Measurements from ENCODE around the gene MICU1. TPM values are rescaled to one million over a fixed set of nuclear protein-coding genes. Genes with fewer than 3 reads are reported as not detected.

MICU1 gene
- total and polyA plus RNA-seq, 12 donors, result 34.2 to 54.1 (median 44.3) TPM

DNA sequence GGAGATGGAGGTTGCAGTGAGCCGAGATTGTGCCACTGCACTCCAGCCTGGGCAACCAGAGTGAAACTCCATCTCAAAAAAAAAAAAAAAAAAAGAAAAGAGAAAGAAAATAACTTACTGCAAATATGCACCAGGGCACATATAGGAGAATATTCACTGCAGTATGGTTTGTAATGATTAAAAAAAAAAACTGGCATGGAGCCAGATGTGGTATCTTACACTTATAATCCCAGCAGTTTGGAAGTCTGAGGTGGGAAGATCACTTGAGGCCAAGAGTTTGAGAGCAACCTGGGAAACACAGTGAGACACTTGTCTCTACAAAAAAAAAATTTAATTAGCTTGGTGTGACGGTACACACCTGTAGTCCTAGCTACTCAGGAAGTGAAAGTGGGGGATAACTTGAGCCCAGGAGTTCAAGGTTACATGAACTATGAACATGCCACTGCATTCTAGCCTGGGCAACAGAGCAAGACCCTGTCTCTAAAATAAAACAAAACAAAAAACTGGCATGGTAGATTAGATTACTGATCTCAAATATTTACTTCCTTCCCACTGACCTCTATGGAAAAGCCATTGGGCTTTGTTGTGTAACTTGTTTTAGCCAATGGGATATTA is 85.6 kb downstream of the MICU1 start:
- intact Hi-C loops (cut with DNase I), result no loop called here
- H3K4me3 ChIP-seq, result no peak overlapping the region

GRCh38 chr10:72539137-72539536 is 86.7 kb downstream of the MICU1 start:
- no peak overlapping the region for H3K4me3 ChIP-seq
- H3K27ac ChIP-seq, result peak overlapping the region in 1 of 10 donors; percentile 0
- peaks cover 0 to 20% (median 6%) of the 10 kb centered on the region in 11 donors for H3K9me3 ChIP-seq
- 97 to 98% methylated on average over 1 of the region's 1 CpG for WGBS, 2 donors
- no peak for TF ChIP-seq CTCF (IDR thresholded peaks at IDR 0.05)
- no peak for ATAC-seq
- H3K36me3 ChIP-seq, result peaks cover 0 to 30% (median 0%) of the 10 kb centered on the region in 9 donors
- no peak for DNase-seq
- no peaks in the 10 kb centered on the region for H3K27me3 ChIP-seq
- intact Hi-C loops (cut with DNase I), result no loop called here
- H3K4me1 ChIP-seq, result peaks cover 0 to 21% (median 0%) of the 10 kb centered on the region in 9 donors

More for the DNA sequence above, 85.6 kb downstream of the MICU1 start:
- Histone ChIP-seq H3K36me3 (peaks cover 0 to 38% (median 0%) of the 10 kb centered on the region in 9 donors), H3K27ac (no peak overlapping the region), H3K4me1 (peaks cover 0 to 21% (median 0%) of the 10 kb centered on the region in 9 donors), H3K27me3 (no peaks in the 10 kb centered on the region), H3K9me3 (peaks cover 0 to 20% (median 6%) of the 10 kb centered on the region in 11 donors)
- no peak for ATAC-seq
- 88 to 97% methylated on average over 2 of the region's 2 CpGs for WGBS, 2 donors
- no peak for TF ChIP-seq CTCF (IDR thresholded peaks at IDR 0.05)
- DNase-seq, result no peak

GRCh38 chr10:72525689-72526088 is 100.2 kb downstream of the MICU1 start:
- TF ChIP-seq CTCF (IDR thresholded peaks at IDR 0.05), result no peak
- Histone ChIP-seq H3K27ac (no peak overlapping the region), H3K4me1 (peaks cover 0 to 11% (median 0%) of the 10 kb centered on the region in 9 donors), H3K27me3 (no peaks in the 10 kb centered on the region), H3K4me3 (no peak overlapping the region), H3K36me3 (peaks cover 0 to 5% (median 0%) of the 10 kb centered on the region in 9 donors), H3K9me3 (no peaks in the 10 kb centered on the region)
- no peak for ATAC-seq
- intact Hi-C loops (cut with DNase I), result no loop called here
- no peak for DNase-seq

DNA sequence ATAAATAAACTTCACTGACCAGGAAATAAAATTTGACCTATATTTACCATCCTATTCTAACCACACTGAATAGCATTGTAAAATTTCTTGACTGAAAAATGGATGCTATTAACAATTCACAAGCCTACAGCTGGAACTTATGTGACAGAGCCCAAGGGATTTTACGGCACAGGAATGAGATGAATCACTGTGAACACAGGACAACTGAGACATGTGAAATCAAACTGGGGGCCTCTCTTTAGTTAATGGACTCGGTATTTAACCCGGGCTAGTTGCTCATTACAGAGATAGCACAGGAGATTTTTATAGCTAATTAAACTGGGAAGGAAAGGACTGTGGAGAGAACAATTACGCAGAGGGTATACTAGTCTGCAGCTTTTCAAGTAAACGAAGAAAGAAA is 100.6 kb downstream of the MICU1 start:
- no peaks in the 10 kb centered on the region for H3K9me3 ChIP-seq
- peaks cover 0 to 5% (median 0%) of the 10 kb centered on the region in 9 donors for H3K36me3 ChIP-seq
- intact Hi-C loops (cut with DNase I), result no loop called here
- no peak overlapping the region for H3K4me3 ChIP-seq
- no peak for DNase-seq
- 66 to 68% methylated on average over 5 of the region's 5 CpGs for WGBS, 2 donors
- H3K27ac ChIP-seq, result no peak overlapping the region
- ATAC-seq, result no peak
- no peak for TF ChIP-seq CTCF (IDR thresholded peaks at IDR 0.05)
- peaks cover 0 to 11% (median 0%) of the 10 kb centered on the region in 9 donors for H3K4me1 ChIP-seq
- H3K27me3 ChIP-seq, result no peaks in the 10 kb centered on the region

Data from heart right ventricle (tissue), 16 donors.